ENCODE data around the gene SMIM45.
A peak's percentile ranks its signal among the peaks of the same experiment; 100 is the strongest.

Gene SMIM45

GRCh38 chr22:41951898-41952474, at the start of gene SMIM45:
Gene SMIM45 (plus strand): TSS chr22:41952150.
- in situ Hi-C loops (cut with HindIII; ENCODE audit: low sequenced_read_pairs), result no loop called here
- DNase-seq (ENCODE audit: low spot score), result peak; percentile 97

DNA sequence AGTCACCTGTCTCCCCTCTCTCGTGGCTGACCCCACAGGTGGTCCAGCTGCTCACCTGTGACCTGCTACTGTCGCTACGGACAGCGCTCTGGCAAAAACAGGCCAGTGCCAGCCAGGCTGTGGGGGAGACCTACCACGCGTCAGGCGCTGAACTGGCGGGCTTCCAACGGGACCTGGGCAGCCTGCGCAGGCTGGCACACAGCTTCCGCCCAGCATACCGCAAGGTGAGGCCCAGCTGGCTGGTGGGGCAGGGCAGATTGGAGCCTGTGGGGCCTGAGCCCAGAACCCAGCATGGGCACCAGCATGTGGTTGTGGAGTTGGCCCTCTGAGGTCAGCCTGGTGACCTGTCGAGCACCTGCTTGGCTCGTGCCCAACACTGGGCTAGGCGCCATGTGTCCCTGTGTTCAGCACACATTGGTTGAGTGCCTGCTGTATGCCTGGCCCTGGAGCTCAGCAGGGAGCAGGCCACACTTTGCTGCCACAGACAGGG, 49.0 kb upstream of the SMIM45 start:
- DNase-seq (ENCODE audit: low spot score), result peak; percentile 95
- in situ Hi-C loops (cut with HindIII; ENCODE audit: low sequenced_read_pairs), result no loop called here

DNA sequence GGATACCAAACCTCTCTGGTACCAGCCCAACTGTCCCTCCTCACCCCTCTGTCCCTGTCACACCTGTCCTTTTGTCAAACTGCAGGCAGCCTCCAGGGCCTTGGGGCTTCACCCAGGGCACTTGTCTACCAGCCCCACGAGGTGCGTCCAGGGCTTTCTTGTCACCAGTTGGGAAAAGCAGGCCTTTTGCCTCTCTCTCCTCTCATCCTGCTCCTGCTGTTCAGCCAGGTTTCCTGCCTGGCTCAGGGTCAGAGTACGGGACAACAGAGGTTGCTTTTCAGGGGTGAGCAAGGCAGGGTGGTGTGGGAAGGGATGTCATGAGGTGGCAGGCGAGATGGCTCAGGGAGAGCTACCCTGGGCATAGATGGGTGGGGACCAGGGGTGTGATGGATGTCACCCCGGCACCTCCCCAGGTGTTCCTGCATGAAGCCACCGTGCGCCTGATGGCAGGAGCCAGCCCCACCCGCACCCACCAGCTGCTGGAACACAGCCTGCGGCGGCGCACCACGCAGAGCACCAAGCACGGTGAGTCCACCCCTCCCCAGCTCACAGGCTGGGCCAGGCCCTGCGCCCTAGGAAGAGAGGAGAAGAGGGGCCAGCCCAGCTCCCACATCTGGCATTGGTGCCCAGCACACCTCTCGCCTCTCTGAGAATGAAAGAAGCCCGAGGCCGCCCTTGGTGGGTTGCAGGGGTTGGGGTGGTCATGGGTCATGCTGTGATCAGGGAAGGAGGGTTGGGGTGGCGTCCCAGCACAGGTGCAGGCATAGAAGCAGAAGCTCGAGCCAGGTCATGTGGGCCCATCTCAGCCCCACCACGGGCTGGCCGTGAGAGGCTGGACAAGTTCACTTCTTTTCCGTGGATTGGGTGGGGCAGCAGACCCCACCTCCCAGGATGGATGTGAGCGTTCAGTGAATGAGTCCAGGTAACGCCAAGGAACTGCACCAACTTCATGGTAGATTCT, 47.2 kb upstream of the SMIM45 start:
- peak; percentile 41 for DNase-seq (ENCODE audit: low spot score)
- in situ Hi-C loops (cut with HindIII; ENCODE audit: low sequenced_read_pairs), result no loop called here

- in situ Hi-C loops (cut with HindIII; ENCODE audit: low sequenced_read_pairs), result no loop called here
- no peak for DNase-seq (ENCODE audit: low spot score)
Observed at GRCh38 chr22:41905411-41906202, 46.3 kb upstream of the SMIM45 start.

DNA sequence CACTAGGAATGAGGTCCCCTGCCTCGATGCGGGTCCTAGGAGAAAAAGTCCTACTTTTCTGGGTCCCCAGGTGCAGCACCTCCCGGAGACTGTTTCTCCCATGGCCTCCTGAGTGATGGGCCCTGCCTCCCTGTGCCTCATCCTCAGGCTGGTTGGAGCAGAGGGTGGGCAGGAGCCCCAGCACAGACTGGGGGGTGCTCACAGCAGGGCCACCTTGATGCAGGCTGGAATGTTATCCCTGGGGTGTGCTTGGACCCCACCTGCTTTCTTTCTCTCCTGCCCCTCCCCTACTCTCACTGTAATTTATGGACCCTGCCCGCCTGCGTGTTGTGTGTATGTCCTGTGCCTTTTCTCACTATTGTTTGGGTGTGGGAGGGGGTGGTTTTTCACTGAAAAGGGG, 45.1 kb upstream of the SMIM45 start:
- in situ Hi-C loops (cut with HindIII; ENCODE audit: low sequenced_read_pairs), result no loop called here
- DNase-seq (ENCODE audit: low spot score), result no peak

DNA sequence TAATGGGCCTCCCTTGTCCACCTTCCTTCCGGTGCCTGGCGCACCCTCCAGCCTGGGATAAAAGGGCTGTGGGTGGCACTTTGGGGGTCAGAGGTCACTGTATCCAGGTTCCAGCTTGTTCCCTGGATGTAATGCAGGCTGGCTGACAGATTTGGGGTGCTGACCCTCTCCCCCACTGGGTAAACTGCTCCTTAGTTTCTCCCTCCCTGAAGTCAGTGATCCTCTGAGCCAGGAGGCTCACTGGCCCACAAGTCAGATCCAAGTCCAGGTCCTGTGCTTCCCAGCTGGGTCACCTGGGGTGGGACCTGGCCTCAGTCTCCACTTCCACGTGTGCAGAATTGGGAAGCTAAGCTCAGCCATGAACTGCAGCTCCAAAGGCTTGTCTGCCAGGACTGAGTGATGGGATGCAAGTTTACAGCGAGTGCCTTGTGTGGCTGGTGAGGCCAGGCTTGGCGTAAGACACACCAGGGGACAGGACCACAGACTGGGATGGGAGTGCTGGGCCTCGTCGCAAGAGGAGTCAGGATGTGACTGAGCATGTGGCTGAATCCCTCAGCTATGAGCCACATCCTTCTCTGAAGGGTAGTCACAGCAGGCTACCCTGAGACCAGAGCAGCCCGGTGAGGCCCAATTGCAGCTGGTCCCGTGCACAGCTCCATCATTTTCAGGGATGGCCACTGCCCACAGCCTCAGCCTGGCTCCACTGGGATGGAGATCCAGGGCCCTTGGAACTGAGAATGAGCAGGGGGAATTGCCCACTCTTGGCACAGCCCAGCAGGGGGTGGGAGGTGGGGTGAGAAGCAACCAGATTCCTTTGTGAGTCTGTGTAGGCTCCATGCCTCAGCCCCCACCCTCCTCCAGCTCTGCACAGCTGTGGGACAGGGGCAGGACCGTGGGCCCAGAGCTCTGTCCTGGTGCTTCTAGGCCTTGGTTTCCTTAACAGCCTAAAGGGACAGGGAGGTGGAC, 44.2 kb upstream of the SMIM45 start:
- no peak for DNase-seq (ENCODE audit: low spot score)
- in situ Hi-C loops (cut with HindIII; ENCODE audit: low sequenced_read_pairs), result no loop called here

DNA sequence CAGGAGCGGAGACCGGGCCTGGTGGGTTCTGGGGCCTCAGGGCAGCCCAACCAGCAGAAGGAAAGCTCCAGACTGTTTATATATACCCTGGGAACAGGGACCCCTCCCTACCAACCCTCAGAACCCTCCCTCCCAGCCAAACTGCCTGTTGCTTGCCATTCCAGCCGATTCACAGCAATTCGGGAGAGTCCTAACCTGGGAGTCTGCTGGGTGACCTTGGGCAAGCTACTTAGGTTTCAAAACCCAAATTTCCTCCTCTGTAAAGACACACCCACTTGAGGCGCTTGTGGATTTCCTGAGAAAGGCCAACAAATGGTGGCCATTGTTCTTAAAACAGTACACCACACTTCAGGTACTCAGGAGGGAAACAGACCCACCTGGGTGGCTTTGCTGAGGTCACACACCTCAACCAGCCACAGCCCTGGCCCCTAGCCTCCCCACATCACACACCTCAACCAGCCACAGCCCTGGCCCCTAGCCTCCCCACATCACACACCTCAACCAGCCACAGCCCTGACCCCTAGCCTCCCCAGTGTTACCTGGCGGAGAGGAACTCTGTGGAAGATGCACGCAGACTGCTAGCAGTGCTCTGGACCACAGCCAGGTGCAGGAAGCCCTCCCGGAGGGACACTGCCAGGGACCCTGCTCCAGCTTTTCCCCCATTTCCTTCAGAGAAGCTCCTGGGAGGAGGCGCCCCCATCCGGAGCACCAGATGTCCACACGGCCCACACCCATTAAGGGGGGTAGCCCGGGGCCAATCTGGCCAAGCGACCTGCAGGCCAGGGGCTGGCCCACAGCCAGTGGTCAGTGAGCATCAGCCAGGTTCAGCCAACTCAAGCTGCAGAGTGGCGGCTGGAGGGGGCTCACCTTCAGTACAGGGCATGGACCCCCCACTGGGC, 43.3 kb upstream of the SMIM45 start:
- DNase-seq (ENCODE audit: low spot score), result peak; percentile 61
- in situ Hi-C loops (cut with HindIII; ENCODE audit: low sequenced_read_pairs), result no loop called here

DNA sequence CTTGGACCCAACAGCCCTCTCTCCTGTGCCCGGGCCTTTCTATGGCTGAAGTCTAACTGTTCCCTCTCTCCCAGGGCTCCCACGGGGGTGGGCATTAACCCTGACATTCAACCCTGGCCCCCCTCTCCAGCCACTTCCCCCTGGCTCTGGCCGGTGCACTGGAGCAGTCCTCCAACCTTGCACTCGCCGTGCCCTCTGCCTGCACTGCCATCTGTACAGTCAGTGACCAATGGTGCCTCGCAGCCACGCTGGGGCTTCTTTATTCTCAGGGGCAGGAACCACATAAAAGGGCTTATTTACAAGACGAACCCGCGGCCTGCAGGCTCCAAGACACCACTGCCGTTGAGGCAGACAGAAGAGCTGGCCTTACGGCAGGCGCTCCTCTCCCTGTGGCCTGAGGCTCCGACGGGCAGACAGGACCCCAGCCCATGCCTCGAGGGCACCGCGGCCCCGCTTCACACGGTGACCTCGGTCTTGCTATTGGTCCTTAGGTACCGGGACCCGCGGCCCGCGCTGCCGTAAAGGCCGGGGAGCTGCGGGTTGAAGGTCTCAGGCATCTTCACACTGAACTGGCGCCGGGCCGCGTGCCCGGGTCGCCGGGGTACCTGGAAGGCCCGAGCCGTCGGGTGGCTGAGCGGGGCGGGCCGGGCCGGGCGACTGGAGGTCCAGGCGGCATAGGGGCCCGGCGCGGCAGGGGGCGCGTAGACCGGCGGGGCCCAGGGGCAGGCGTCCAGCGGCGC, 42.5 kb upstream of the SMIM45 start:
- in situ Hi-C loops (cut with HindIII; ENCODE audit: low sequenced_read_pairs), result no loop called here
- DNase-seq (ENCODE audit: low spot score), result no peak

GRCh38 chr22:41910050-41911000, 41.6 kb upstream of the SMIM45 start:
- DNase-seq (ENCODE audit: low spot score), result no peak
- in situ Hi-C loops (cut with HindIII; ENCODE audit: low sequenced_read_pairs), result no loop called here

GRCh38 chr22:41911001-41911611, 40.8 kb upstream of the SMIM45 start:
- no peak for DNase-seq (ENCODE audit: low spot score)
- in situ Hi-C loops (cut with HindIII; ENCODE audit: low sequenced_read_pairs), result no loop called here

GRCh38 chr22:41912338-41913039, 39.5 kb upstream of the SMIM45 start:
- DNase-seq (ENCODE audit: low spot score), result no peak
- in situ Hi-C loops (cut with HindIII; ENCODE audit: low sequenced_read_pairs), result no loop called here

DNA sequence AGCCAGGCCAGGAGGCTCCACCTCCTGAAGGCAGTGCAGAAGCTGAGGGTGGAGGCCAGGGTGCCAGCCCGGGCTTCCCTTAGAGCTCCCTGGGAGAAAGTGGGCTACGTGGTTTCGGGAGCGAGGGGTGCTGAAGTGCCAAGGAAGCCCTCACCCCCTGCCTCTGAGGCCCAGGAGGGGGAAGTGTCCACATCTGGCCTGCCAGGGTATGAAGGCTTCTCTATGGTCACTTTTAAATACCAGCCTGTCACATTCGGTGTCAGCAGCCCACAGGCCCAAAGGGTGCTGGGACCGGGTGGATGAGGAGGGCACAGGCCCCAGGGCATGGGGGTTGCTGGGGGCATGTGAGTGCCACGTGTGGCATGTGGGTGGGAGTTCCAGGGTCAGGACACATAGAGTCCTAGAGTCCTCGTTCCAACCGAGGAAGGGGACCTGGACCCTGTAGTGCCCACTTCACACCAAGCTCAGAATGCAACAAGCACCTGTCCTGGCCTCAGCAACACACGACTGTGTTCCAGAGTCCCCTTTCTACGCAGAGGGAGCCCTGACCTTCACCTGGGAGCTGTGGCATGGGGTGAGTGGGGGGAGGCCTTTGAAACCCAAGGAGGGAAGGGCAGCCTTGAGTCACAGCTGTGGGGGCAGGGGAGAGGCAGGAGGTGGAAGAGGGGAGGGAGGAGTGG, 38.8 kb upstream of the SMIM45 start:
- DNase-seq (ENCODE audit: low spot score), result no peak
- in situ Hi-C loops (cut with HindIII; ENCODE audit: low sequenced_read_pairs), result no loop called here

DNA sequence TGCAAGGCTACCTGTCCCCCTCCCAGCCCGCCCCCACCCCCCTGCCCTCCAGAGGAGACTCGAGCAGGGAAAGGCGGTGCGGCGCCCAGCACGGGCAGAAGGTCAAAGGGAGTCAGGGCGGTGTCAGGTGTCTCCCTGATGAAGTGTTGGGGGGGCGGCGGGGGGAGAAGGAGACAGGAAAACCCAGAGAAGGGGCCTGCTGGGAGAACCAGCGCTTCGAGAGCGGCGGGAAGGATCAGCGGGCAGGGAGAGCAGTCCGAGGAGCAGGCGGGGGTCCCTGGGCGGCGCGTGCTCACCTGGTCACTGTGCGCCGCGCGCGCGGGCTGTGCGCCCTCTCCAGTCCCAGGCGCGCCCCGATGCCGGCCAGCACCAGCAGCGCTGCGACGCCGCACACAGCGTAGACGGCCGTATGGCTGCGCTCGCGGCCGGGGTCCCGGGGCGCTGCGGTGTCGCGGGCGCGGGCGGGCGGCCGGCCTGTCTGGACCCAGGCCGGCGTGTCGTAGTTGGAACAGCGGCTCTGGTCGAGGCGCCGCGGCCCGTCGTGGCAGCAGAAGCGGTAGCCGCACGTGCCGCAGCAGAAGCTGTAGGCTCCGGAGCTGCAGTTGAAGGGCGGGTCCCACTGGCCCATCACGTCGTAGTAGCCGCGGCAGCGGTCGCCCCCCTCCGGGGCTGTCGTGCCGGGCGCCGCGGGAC, 38.0 kb upstream of the SMIM45 start:
- in situ Hi-C loops (cut with HindIII; ENCODE audit: low sequenced_read_pairs), result no loop called here
- DNase-seq (ENCODE audit: low spot score), result no peak

- in situ Hi-C loops (cut with HindIII; ENCODE audit: low sequenced_read_pairs), result no loop called here
- no peak for DNase-seq (ENCODE audit: low spot score)
Observed at GRCh38 chr22:41914611-41915034, 37.3 kb upstream of the SMIM45 start.

Data from G401 (cell line).